Islet of Langerhans (tissue), 1 donor: ENCODE measurements around the gene USH1C.

Experiments used
- FAIRE-seq: peaks from one replicate; lab custom pipeline; 2011; peaks lifted over from hg19 to GRCh38; lab: Jason Lieb, UNC

USH1C gene

DNA sequence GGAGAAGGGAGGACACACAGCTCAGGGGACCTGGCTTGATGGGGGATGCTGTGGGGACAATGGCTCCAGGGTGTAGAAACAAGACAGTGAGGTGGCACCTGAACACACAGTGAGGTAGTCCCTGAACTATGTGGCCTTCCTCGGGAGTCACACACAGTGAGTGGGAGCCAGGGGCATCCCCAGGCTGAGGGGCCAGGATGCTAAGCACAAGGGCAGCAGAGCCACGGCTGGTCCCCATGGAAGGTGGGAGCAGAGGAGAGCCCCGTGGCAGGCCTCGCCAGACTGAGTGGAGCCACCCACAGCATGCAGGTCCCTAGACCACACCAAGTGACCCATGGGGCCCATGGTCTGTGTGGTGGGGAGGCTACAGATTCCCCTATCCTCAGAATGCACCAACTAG lies 41.6 kb downstream of the USH1C start:
- FAIRE-seq: no peak

GRCh38 chr11:17500673-17501072 lies 43.5 kb downstream of the USH1C start:
- no peak for FAIRE-seq

GRCh38 chr11:17498475-17498874 lies 45.7 kb downstream of the USH1C start:
- FAIRE-seq: no peak

GRCh38 chr11:17498058-17498457 lies 46.2 kb downstream of the USH1C start:
- FAIRE-seq: no peak

DNA sequence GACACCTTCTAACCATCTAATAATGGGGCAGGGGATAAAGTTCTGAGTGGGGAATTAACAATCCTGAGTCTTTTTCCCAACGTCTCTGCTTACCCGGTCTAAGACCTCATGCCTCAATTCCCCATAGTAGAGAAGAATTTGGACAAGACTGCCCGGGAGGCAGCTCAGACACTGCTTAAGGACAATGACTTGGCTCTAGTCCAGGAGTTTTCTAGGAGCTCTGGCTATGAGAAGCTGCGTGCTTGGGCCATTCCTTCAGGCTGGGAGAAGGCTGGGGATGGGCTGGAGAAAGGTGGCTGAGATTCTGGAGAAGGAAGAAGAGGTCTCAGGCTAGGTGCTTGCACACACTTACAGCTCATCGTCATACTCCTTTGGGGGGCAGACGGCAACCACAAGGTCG lies 47.8 kb downstream of the USH1C start:
- no peak for FAIRE-seq

GRCh38 chr11:17494019-17494418 lies 50.2 kb downstream of the USH1C start:
- no peak for FAIRE-seq

DNA sequence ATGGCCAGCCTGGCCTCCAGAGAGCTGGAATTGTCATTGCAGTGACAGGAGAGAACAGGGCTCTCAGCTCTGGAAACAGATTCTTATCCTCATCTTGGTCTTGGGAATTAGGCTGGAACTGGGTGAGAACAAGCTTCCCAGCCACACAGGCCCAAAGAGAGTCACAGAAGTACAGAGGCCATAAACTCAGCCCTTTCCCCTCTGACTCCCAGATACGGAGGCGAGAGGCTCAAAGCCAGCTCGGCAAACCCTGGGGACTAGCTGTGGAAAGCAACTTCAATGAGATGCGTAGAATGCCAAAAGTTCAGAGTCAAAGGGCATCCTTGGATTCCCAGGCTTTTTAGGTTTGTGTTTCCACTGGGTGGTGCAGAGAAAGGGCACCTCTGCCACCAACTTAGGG lies 53.3 kb downstream of the USH1C start:
- FAIRE-seq: no peak

- FAIRE-seq: no peak
Observed at GRCh38 chr11:17490232-17490631, 54.0 kb downstream of the USH1C start.

DNA sequence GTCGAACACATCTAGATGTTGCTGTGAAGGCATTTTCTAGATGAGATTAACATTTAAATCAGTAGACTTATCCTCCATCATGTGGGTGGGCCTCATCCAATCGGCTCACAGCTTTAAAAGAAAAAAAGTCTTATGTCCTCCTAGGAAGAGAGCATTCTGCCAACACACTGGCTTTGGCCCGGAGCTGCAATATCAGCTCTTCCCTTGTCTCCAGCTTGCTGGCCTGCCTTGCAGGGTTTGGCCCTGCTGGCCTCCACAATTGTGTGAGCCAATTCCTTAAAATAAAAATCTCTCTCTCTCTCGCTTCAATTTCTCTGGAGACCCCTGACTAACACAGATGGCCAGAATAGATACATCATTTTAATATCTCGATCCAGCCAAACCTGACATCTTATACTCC lies 54.5 kb downstream of the USH1C start:
- FAIRE-seq: no peak

- FAIRE-seq: no peak
Observed at GRCh38 chr11:17488563-17488962, 55.7 kb downstream of the USH1C start.

DNA sequence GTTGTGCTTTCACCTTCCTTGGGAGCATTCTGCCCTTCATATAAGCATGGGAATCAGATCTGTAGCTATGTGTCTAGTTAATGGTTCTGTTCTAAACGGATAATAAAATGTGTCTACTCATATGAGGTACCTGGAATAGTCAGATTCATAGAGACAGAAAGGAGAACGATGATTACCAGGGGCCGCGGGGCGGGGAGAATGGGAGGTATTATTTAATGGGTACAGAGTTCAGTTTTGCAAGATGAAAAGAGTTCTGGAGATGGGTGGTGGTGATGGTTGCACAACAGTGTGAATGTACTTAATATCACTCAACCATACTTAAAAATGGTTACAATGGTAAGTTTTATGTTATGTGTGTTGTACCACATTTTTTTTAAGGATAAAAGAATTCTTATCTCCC lies 57.6 kb downstream of the USH1C start:
- FAIRE-seq: no peak

- no peak for FAIRE-seq
Observed at GRCh38 chr11:17483505-17483904, 60.7 kb downstream of the USH1C start.

- FAIRE-seq: no peak
Observed at GRCh38 chr11:17481905-17482304, 62.3 kb downstream of the USH1C start.

DNA sequence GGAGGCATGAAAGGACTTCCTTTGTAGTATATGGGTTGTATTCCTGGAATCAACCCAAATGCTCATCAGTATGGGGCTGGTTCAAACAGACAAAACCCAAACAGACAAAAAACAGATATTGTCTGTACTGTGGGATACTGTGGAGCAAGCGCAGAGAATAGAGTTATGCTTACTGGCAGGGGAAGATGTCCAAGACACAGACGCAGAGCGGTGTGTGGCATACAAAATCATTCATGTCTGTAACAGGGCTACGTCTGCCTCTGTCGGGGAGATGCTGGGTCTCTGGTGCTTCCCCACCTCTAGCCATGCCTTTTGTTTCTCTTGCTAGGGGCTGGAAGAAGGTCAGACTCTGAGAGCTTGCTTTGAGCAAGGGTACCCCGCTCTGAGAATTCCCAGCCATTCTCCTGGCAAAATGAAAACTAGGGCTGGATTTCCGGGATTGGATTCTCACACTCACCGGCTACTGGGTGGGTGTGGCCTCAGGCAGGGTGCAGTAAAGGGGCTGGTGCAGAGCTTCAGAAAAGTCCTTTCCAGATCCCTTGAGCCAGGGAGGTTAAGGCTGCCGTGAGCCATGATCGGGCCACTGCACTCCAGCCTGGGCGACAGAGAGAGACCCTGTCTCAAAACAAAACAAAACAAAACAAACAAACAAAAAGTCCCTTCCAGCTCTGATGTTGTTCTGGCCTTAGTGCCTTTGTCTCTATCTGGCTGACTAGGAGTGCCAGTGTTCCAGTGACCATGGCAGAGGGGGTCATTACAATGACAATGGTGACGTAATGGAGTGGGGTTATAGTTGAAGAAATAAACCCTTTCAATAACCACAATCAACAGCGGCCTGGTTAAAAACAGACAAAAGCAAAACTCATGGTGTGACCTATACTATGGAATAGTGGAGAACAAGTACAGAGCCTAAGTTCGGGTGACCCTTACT lies 64.7 kb downstream of the USH1C start:
- FAIRE-seq: peak; percentile 79

DNA sequence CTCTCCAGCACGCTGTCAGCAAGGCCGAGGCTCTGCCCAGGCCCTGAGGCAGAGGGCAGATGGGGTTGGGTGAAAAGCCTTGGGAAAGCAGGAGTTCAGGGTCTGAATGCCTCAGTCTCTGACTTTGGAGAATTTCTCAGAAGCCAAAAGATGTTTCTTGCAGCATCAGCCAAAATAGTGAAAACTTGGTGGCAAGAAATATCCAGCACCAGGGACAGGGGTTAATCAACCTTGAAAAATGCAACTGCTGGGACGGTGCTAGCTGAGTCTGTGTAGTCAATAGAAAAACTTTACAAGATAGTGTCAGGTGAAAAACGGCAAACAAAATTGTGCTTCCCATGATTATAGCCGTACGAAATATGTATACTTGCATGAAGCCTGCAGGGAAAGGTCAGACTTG lies 66.1 kb downstream of the USH1C start:
- FAIRE-seq: no peak

DNA sequence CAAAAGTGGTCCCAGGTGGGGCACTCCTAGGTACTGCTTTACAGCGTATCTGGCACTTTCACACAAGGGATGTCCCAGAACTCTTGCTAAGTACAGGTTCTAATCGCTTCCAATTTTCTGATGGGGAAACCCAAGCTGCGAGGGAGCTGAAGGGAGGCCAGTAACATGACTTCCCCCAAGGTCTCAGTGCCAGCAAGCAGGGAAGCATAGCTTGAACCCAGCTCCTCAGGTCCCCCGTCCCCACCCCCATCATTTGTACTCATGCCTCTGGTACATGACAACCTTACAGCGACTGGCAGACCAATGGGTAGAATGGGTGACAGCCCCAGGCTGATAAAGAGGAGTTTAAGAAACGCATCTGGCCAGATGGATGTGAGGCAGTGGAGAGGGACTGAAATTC lies 66.9 kb downstream of the USH1C start:
- FAIRE-seq: no peak

GRCh38 chr11:17477084-17477333 lies 67.2 kb downstream of the USH1C start:
- no peak for FAIRE-seq

- no peak for FAIRE-seq
Observed at GRCh38 chr11:17476317-17477083, 67.7 kb downstream of the USH1C start, which contains the start of gene ABCC8. ABCC8 (minus strand) TSS chr11:17476845; CDS start chr11:17476776, 69 bp downstream.

GRCh38 chr11:17475666-17476316 lies 68.4 kb downstream of the USH1C start:
- FAIRE-seq: no peak

- FAIRE-seq: no peak
Observed at GRCh38 chr11:17473071-17473744, 71.0 kb downstream of the USH1C start.

- FAIRE-seq: no peak
Observed at GRCh38 chr11:17472467-17472866, 71.7 kb downstream of the USH1C start.

GRCh38 chr11:17471501-17471900 lies 72.7 kb downstream of the USH1C start:
- no peak for FAIRE-seq

DNA sequence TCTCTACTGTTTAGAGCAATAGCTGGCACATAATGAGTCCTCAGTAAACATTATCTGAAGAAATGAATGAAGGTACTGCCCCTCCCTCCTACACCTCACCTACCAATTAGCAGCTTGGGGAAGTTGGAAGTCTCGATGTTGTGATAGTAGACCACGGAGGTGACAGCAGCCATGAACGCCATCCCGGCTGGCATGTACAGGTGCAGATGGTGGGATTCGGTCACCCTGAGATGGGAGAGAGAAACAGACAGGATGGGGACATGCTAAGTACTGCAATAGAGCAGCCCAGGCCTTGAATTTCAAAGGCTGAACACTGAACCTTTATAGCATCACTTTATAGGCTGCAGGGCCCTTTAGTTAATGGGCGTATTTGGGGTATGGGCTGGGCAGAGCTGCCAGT lies 74.2 kb downstream of the USH1C start:
- no peak for FAIRE-seq
